Midbrain (tissue), 1 donor: Measurements from ENCODE around the gene RNF40.

Experiments
- DNase-seq: peaks from one replicate; lab custom pipeline; 2025; lab: John Stamatoyannopoulos, UW

The RNF40 gene

DNA sequence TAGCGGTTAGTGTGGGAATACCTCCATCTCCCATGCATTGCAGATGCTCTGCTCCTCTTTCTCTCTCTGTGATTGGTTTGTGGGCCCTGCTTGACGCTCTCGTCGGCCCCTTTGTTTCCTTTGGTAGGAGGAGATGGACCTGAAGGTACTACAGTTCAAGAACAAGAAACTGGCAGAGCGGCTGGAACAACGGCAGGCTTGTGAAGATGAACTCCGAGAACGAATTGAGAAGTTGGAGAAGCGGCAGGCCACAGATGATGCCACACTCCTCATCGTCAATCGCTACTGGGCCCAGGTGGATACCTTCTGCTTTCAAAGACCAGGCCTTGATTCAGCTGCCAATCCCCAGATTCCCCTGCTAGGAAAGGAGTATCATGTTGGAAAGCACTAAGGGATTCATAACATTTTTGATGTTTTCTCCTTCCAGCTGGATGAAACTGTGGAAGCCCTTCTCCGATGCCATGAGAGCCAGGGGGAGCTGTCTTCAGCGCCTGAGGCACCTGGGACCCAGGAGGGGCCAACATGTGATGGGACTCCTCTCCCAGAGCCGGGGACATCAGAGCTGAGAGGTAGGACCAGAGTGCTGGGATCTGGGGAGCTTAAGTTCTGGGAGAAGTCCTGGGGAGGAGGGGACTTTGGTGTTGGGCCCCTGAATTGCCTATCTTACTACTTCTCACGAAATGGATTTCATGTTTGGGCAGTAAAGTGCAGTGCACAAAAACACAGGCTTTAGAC is 1.0 kb downstream of the RNF40 start:
- DNase-seq, result no peak

DNA sequence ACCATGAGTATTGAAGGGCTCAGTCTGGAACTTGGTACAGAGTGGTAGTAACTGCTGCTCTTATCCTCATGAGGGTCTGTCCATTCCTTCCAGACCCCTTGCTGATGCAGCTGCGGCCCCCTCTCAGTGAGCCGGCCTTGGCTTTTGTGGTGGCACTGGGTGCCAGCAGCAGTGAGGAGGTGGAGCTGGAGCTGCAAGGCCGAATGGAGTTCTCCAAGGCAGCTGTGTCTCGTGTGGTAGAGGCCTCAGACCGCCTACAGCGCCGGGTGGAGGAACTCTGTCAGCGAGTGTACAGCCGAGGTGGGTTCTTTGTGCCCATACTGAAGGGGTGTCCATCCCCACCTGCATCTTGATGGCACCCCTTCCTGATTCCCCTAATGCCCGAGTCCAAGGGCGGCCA is 2.0 kb downstream of the RNF40 start:
- no peak for DNase-seq

DNA sequence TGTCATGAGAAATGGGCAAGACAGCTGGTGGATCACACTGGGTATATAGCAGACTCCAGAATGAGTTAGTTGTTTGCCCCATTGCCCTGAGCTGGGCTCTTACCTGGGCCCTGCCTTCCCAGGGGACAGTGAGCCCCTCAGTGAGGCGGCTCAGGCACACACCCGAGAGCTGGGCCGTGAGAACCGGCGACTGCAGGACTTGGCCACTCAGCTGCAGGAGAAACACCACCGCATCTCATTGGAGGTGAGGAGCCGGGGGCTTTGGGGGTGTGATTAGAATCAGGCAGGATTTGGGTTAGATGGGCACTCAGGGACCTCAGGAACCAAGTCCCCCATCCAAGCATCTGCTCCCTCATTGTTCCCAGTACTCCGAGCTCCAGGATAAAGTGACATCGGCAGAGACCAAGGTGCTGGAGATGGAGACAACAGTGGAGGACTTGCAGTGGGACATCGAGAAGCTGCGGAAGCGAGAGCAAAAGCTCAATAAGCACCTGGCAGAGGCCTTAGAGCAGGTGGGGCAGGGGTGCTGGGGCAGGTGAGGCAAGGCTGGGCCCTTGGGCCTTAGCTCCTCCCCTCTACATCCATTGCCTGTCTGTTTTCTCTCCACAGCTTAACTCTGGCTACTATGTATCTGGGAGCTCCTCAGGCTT is 2.8 kb downstream of the RNF40 start:
- DNase-seq, result no peak

DNA sequence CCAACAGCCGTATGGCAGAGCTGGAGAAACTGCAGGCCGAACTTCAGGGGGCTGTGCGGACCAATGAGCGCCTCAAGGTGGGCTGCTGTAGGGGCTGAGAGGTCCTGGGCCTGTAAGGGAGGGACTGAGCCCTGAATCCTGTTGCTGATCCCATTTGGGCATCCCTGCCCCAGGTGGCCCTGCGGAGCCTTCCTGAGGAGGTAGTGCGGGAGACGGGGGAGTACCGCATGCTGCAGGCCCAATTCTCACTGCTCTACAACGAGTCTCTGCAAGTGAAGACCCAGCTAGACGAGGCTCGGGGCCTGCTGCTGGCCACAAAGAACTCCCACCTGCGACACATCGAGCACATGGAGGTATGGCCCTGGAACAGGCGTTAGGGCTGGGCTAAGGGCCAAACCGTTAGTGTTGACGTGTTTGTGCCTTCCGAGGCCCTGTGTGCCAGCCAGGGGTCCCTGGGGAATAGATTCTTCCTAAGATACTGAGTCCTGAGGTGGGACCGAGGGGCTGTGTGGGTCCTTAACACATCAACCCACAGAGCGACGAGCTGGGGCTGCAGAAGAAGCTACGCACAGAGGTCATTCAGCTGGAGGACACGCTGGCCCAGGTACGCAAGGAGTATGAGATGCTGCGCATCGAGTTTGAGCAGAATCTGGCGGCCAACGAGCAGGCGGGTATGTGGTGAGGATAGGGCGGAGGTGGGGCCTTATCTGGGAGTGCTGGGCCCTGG is 4.2 kb downstream of the RNF40 start:
- DNase-seq, result no peak

DNA sequence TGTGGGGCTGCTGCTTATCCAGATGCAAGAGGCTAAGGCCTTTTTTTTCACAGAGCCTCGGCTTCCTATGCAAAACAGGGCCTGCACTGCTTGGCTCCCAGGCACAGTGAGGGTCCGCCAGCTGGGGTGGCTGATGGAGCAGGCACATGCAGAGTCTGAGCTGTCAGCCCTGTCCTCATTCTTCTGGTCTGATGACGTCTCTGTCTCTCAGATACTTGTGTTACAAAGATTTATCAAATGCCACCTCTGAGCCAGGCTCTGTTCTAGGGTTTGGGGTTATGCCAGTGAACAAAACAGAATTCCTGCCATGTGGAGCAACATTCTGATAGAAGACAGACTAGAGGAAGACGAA is 4.8 kb downstream of the RNF40 start:
- DNase-seq, result no peak

DNA sequence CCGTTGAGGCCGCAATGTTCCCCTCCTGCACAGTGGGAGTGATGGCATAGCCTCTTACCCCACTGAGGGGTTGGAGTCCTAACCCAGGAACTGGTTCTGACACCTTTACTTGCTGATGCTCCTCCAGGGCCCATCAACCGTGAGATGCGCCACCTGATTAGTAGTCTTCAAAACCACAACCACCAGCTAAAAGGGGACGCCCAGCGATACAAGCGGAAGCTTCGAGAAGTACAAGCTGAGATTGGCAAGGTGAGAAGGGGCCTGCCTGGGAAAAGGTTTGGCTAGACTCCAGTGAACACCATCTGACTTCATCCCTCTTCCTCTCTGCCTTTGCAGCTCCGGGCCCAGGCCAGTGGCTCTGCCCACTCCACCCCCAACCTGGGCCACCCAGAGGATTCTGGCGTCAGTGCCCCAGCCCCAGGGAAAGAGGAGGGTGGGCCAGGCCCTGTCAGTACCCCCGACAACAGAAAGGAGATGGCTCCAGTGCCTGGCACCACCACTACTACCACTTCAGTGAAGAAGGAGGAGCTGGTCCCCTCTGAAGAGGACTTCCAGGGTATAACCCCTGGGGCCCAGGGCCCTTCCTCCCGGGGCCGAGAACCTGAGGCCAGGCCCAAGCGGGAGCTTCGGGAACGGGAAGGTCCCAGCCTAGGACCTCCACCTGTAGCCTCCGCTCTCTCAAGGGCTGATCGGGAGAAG is 5.8 kb downstream of the RNF40 start:
- DNase-seq, result no peak

DNA sequence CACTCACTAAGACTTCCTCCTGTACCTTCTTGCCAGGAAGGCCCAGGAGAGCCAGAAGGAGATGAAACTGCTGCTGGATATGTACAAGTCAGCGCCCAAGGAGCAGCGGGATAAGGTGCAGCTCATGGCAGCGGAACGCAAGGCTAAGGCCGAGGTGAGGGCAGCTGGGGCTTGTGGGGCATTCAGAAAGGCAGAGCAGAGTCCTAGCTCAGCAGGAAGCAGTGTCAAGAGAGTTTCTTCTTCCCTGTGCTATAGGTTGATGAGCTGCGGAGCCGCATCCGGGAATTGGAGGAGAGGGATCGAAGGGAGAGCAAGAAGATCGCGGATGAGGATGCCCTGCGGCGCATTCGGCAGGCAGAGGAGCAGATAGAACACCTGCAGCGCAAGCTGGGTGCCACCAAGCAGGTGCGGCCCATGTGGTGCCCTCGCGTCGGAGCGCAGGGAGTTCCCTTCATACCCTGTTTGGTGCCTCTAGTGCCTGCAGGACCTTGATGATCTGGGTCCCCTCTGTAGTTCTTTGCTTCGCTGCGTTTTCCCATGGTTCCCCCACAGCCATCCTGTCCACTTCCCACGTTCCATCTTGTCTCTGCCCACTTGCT is 6.6 kb downstream of the RNF40 start:
- DNase-seq, result no peak

DNA sequence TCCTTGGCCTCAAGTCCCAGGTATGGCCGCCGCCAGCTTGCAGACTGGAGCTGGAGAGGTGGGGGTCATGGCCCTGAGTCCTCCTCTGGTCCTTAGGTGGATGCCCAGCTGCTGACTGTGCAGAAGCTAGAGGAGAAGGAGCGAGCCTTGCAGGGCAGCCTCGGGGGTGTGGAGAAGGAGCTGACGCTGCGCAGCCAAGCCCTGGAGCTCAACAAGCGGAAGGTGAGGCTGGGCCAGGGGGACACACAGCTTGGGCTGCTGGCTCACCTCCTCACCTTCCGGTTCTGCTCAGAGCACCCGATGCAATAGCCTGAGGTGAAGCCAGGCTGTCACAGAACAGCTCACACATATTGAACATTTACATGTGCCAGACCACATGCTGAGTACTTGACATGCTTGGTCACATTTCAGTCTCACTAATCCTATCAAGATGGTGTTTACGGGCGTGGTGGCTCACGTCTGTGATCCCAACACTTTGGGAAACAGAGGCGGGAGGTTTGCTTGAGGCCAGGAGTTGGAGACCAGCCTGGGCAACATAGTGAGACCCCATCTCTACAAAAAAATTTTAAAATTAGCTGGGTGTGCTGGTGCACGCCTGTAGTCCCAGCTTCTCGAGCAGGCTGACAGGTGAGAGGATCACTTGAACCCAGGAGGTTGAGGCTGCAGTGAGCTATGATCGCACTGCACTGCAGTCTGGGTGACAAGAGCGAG is 7.4 kb downstream of the RNF40 start:
- no peak for DNase-seq

DNA sequence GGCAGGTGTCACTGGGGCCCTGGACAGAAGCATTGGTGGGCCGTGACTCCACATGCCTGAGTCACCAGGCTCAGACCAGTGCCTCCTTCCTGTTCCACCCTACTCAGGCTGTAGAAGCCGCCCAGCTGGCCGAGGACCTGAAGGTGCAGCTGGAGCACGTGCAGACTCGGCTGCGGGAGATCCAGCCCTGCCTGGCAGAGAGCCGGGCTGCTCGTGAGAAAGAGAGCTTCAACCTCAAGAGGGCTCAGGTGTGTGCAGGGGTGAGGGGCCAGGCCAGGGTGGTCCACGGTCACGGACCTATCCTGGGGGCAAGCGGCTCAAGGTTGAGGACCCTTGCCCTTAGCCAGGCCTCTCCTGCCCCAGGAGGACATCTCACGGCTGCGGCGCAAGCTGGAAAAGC is 9.6 kb downstream of the RNF40 start:
- DNase-seq, result no peak

DNA sequence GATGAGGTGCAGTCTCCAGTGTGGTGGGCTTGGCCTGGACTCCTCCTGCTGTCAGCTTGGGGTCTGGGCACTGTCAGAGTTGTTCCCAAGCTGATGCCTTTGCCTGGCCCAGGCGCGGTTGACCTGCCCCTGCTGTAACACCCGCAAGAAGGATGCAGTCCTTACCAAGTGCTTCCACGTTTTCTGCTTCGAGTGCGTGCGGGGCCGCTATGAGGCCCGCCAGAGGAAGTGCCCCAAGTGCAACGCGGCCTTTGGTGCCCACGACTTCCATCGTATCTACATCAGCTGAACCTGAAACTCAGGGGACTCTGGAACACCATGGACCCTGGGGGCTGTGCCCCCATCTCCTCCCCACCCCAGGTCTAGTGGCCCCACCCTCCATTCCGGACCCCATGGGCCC is 11.7 kb downstream of the RNF40 start:
- no peak for DNase-seq

DNA sequence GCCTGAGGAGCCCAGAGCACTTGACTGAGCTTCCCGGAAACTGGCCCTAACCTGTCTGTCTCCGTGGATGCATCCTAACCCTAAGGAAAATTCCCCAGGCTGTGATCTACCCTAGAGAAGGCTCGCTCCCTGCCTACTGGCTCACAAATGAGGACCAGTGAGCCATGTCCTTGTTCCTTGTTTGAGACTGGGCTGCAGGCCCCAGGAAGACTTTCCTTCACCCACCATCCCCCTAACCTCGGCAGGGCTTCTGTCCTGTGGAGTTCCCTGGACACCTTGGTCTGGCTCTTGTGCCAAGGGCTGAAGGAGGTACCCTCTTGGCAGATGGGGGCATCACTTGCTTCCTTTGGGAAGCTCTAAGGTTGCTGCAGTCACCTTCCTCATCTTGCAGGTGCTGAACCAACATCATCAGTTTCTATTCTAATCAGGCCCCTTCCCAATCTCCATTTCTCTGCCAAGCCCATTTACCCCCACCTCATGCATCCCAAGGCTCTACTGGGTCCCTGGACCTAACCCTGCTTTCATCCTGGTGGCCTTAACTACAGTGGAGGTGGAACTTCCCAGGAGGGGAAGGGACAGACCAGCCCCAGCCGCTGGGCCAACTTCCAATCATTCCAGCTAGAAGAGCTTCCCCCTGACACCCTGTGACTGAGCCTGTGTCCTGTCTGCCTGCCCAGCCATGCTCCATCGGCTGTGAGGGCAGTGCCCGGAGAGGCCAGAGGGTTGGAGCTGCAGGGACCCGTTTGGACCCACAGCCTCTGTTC is 12.4 kb downstream of the RNF40 start:
- no peak for DNase-seq

DNA sequence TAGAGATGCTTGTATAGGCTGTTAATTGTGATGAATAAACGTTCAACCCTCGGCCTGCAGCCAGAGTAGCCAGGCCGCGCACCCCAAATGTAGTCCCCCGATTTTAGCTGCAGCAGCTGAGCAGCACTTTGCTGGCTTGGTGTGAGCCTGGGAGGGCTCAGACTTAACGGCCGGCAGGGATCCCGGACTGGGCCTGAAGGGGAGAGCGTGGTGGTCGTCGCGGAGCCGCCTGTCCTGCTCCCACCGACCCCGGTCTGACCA is 12.9 kb downstream of the RNF40 start:
- no peak for DNase-seq

DNA sequence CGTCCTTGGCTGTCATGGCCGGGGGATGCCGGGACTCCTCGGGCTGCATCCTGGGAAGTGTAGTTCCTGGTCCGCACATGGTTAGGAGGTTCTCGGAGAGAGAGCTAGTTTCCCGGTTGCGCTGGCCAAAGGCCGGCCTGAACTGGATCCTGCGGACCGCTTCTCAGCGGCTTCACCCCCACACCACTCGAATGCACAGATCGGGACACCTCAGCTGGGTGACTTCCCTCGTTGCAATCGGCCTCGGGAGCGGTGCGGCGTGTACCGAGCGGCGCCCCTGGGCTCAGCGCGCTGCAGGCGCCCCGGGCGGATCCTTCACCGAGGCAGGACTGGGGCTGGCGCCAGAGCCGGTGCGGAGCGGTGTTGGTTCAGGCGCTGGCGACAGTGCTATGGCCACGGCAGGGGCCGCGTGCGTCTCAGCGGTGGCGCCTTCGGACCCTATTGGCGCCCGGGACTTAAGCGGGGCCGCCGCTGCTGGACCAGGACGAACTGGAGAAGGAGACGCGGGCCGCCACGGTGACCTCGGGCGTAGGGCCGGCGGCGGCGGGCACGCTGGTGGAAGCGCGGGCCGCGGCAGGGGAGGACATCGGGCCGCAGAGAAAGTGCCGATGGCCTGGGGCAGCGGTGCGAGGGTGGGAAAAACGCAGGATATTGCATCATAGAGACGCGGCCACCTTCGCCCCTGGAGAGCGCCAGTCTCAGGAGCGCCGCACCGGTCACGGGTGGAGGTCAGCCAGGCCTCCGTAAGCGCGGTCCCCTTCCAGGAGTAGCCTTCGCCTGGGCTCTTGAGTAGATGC is 13.5 kb downstream of the RNF40 start:
- DNase-seq, result peak; percentile 88

DNA sequence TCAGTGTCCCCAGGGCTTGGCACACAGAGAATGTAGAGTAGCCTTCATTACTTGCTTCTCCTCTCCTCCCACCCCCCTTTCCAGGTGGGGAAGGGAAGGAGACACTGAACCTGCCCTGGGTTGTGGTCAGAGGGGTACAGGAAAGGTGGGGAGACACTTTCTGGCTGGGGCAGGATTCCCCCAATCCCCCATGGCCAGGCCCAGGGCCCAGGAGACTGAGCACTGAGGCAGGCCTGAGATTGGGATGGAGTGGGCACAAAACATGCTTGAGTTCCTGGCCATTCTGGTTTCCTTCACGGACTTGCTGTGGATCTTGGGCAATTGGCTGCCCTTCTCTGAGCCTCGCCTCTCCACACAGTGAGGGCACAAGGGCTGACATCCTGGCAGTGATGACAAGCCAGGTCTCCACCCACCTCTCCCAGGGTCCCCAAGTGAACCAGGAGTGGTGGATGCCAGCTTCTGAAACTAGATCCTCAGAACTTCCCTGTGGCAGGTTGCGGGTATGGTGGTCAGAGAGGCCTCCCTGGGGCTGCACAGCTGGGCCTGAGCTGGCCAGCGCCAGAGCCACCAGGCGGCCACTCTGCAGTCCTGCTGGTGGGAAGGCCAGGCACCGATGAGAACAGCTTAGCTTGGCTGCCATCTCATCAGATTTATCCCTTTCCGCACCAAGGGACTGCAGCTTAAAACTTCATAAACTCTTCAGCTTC is 15.6 kb downstream of the RNF40 start:
- no peak for DNase-seq

DNA sequence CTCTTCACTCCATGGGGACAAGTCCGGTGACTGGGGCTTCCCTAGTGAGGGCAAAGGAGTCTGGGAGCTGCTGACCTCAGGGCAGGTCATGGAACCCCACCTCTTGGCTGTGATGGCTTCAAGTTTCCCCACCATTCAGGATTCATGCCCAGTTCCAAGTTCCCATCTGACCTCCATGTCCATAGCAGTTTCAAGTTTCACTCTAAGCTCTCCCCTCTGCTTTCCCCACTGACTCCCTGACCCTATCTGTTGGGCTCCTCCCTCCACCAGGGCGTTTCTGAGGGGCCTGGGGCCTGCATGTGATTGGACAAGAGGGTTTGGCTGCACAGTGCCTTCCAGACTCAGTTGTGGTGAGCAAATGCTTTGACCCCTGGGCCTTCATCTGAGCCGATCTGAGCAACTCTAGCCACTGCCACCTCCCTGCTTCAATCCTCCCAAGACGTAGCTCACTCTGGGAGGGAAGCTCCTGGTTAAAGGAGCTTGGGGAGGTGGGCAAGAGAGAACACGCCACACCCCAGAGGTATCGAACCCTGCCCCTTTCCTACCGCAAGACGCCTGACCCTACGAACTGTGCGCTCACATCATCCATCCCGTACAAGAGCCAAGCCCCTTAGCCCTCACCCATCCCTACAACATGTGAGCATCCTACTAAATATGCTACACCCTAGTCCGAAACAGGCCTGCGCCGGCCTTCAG is 16.6 kb downstream of the RNF40 start:
- no peak for DNase-seq

DNA sequence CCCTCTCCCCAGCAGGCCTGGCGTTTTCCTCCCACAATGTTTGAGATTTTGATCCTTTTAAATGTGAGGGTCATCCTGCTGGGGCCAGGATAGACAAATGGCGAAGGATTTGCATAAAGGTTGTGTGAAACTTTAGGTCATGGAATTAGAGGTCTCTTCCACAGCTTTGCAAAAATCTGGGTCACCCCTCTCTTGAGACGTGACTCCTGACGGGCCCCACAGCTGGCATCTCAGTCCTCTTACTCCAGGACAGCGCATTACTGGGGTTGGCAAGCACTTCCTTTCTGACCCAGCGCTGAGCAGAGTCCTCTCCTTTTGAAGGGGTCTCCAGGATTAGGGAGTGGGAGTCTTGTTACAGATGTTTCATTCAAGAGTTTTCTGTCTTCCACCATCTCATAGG is 17.5 kb downstream of the RNF40 start:
- DNase-seq, result no peak

DNA sequence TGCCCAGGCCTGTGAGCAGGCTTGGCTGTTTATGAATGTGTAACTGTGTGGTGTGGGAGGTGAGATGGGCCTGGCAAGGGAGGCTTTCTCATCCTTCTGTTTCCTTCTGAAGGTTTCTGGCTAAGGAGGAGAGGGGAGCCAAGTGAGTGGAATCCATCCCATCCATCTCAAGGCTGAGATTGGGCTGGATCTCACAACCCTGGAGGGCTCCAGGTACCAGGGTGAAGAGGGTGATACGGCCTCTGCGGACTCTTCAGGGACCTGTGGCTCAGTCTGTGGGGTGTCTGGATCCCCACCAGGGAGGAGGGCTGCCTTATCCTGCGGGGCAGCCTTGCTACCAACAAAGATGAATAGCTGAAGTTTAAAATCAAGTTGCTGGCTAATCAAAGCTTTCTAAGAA is 17.9 kb downstream of the RNF40 start:
- DNase-seq, result no peak

DNA sequence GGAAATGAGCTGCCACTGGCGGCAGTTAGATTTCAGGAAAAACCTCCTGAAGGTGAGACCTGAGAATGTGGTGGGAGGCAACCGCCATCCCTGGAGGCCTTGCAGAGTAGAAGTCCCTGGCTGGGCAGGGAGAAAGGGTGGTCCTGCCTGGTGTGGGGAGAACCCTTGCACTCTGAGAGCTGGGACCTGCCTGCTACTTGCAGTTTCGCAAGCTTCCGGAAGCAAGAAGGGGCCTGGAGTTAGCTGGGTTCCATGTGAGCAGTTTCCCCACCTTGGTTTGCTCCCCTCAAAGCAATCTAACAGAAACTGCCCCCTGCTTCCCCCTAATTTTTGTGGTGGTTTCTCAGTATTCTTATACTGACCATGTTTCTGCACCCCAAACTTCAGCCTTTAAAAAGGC is 18.4 kb downstream of the RNF40 start:
- no peak for DNase-seq
